HepG2 (cell line): ENCODE results near the gene MRFAP1L1. TPM values are rescaled to one million over a fixed set of nuclear protein-coding genes. Genes with fewer than 3 reads are reported as not detected.

Experiments
- ATAC-seq: fragments of 200-7000 bp; cut with Tn5 transposase; 3 replicates; pipeline ENCODE4 v1.9.1; 2020; ENCODE audit warnings: mild to moderate bottlenecking, moderate library complexity
- BruUV-seq: library from RNA; stranded (reverse); fragments of 400-500 nt; replicated peaks from 2 replicates; lab custom pipeline; 2021; lab: Mats Ljungman, UMichigan
- CTCF ChIA-PET: fragments of 300-600 bp; formaldehyde crosslinking; extraction: SDS; loops from one replicate; lab custom pipeline; 2021; ENCODE audit warnings: low total read pairs, inconsistent platforms, low intra/inter-chr PET ratio; lab: Yijun Ruan, JAX
- POLR2A ChIA-PET: fragments of 350-600 bp; sonication (Branson Sonifier 250); formaldehyde crosslinking; loops from one replicate; lab custom pipeline; 2020; ENCODE audit warnings: antibody characterized with exemption, inconsistent platforms; lab: Yijun Ruan, JAX
- DNase-seq: peaks from one replicate; pipeline ENCODE4 v3.0.0-alpha.2; 2015; ENCODE audit warnings: low spot score
- FAIRE-seq: peaks from 3 replicates; lab custom pipeline; 2011; peaks lifted over from hg19 to GRCh38; lab: Jason Lieb, UNC
- H2AFZ ChIP-seq: one replicate; pipeline ENCODE4 v1.6.1; 2011; ENCODE audit warnings: low read length, inconsistent platforms
- H3K27ac ChIP-seq: fragments of 300-600 bp; 3 replicates; pipeline ENCODE4 v1.8.0; 2011; ENCODE audit warnings: mixed run types, mild to moderate bottlenecking, mixed read lengths, low read length, inconsistent platforms; ENCODE audit not compliant: insufficient read depth; ENCODE audit errors: extremely low read length
- H3K27me3 ChIP-seq, 2 experiments: fragments of 200-600 bp in 1 of 2; 2 replicates in 1 of 2; 3 replicates in 1 of 2; pipeline versions ENCODE4 v1.6.0 to v1.8.0; 2011; ENCODE audit warnings: low read length in 2 of 2, mild to moderate bottlenecking in 2 of 2, moderate library complexity in 2 of 2, inconsistent platforms in 1 of 2; ENCODE audit not compliant: insufficient read depth in 2 of 2, control insufficient read depth in 1 of 2
- H3K36me3 ChIP-seq, 2 experiments: fragments of 200-600 bp in 1 of 2; replicated peaks in 1 of 2; 2 replicates in 1 of 2; 3 replicates in 1 of 2; pipeline versions ENCODE4 v1.5.1 to v1.8.0; 2011; ENCODE audit warnings: low read length in 2 of 2, inconsistent platforms in 1 of 2; ENCODE audit not compliant: insufficient read depth in 2 of 2, control insufficient read depth in 1 of 2
- H3K4me1 ChIP-seq: 2 replicates; pipeline ENCODE4 v1.5.1; 2012; ENCODE audit warnings: low read length, inconsistent platforms; ENCODE audit not compliant: insufficient read depth
- H3K4me2 ChIP-seq: 2 replicates; pipeline ENCODE4 v1.6.0; 2011; ENCODE audit warnings: low read depth, low read length, inconsistent platforms
- H3K4me3 ChIP-seq, 3 experiments: fragments of 200-600 bp in 1 of 3; sonication (generic), shearing (Covaris generic) in 1 of 3; replicated peaks in 1 of 3; 2 replicates each; pipeline ENCODE4 v1.5.1; 2011 to 2016; ENCODE audit warnings: low read length in 3 of 3, inconsistent platforms in 2 of 3, low read depth in 2 of 3, mild to moderate bottlenecking in 2 of 3, control low read depth in 1 of 3, mixed read lengths in 1 of 3; ENCODE audit not compliant: insufficient read depth in 1 of 3
- H3K79me2 ChIP-seq: one replicate; pipeline ENCODE4 v1.6.1; 2011; ENCODE audit warnings: low read length, inconsistent platforms; ENCODE audit not compliant: insufficient read depth
- H3K9ac ChIP-seq: 2 replicates; pipeline ENCODE4 v1.6.0; 2011; ENCODE audit warnings: mild to moderate bottlenecking, low read depth, low read length, inconsistent platforms; ENCODE audit not compliant: insufficient read depth
- H3K9me3 ChIP-seq: 2 replicates; pipeline ENCODE4 v1.5.1; 2012; ENCODE audit warnings: mild to moderate bottlenecking, low read length
- H4K20me1 ChIP-seq: 2 replicates; pipeline ENCODE4 v1.6.0; 2011; ENCODE audit warnings: inconsistent platforms, mild to moderate bottlenecking, low read length, moderate library complexity; ENCODE audit not compliant: insufficient read depth
- DMTF1 ChIP-seq: sonication (generic); formaldehyde crosslinking; IDR thresholded peaks from 2 replicates; pipeline ENCODE4 v1.4.0; 2020; ENCODE audit warnings: mild to moderate bottlenecking, missing genetic modification reagents
- HIC2 ChIP-seq: sonication (generic); formaldehyde crosslinking; IDR thresholded peaks from 2 replicates; pipeline ENCODE4 v1.9.0; 2022; ENCODE audit warnings: low read depth, missing genetic modification reagents
- MNT ChIP-seq: fragments of 450-650 bp; IDR thresholded peaks from 2 replicates; pipeline ENCODE4 v1.6.1; 2016
- POLR2A ChIP-seq, 2 experiments: IDR thresholded peaks; 2 replicates each; pipeline ENCODE4 v1.6.1; 2011; ENCODE audit warnings: low read depth in 2 of 2, low read length in 2 of 2, mild to moderate bottlenecking in 1 of 2, moderate library complexity in 1 of 2; ENCODE audit not compliant: insufficient read depth in 1 of 2
- REST ChIP-seq, 2 experiments: IDR thresholded peaks; 2 replicates each; pipeline ENCODE4 v1.6.1; 2011 to 2012; ENCODE audit warnings: low read length in 2 of 2, borderline replicate concordance in 1 of 2, low read depth in 1 of 2, mild to moderate bottlenecking in 1 of 2, moderate library complexity in 1 of 2
- STAT6 ChIP-seq: sonication (generic); formaldehyde crosslinking; IDR thresholded peaks from 2 replicates; pipeline ENCODE4 v1.4.0; 2020; ENCODE audit warnings: missing genetic modification reagents, mild to moderate bottlenecking, borderline replicate concordance
- WIZ ChIP-seq: sonication (generic); formaldehyde crosslinking; IDR thresholded peaks from 2 replicates; pipeline ENCODE4 v1.5.1; 2020; ENCODE audit warnings: mild to moderate bottlenecking, missing genetic modification reagents
- ZC3H4 ChIP-seq: sonication (generic); formaldehyde crosslinking; IDR thresholded peaks from 2 replicates; pipeline ENCODE4 v1.4.0; 2020; ENCODE audit warnings: missing genetic modification reagents, borderline replicate concordance
- ZNF296 ChIP-seq: sonication (generic); formaldehyde crosslinking; conservative IDR thresholded peaks from 2 replicates; pipeline ENCODE4 v1.5.0; 2020; ENCODE audit warnings: mild to moderate bottlenecking, missing genetic modification reagents
- ZNF747 ChIP-seq: sonication (generic); formaldehyde crosslinking; IDR thresholded peaks from 2 replicates; pipeline ENCODE4 v1.8.1; 2023; ENCODE audit warnings: missing genetic modification reagents, mild to moderate bottlenecking, borderline replicate concordance
- WGBS: methylation state at CpG from one replicate; pipeline ENCODE4 v1.1.6; 2017; ENCODE audit warnings: low lambda C conversion rate; 5-methylcytosine and 5-hydroxymethylcytosine counted together
- in situ Hi-C: cut with HindIII; loops from 2 replicates; pipeline ENCODE4 v1.10.0; 2017; ENCODE audit warnings: low pct_unique_long_range_greater_than_20kb; ENCODE audit not compliant: extremely low pct_ligation_motif_present
- intact Hi-C: fragments of 100-400 bp; cut with micrococcal nuclease; formaldehyde crosslinking; loops from one replicate; pipeline ENCODE4 v1.10.0; 2022; ENCODE audit not compliant: unreplicated experiment
- polyA plus RNA-seq, 8 experiments: library from polyadenylated mRNA; depleted of rRNA in 3 of 8; stranded (reverse) in 7 of 8; unstranded in 1 of 8; fragments of >200 nt; fragmentation: Illumina TruSeq in 4 of 8; extraction: Trizol in 4 of 8; gene quantifications; 2 replicates each; pipeline versions ENCODE4 v1.2.1 to v1.2.3, GENCODE V29; 2011 to 2016; ENCODE audit warnings: low read depth in 4 of 8, missing spikeins in 1 of 8, mixed read lengths in 1 of 8; ENCODE audit not compliant: insufficient read depth in 1 of 8
- total RNA-seq, 5 experiments: library from RNA; depleted of rRNA; stranded (reverse); fragments of >200 nt; fragmentation: Illumina TruSeq; extraction: Trizol; gene quantifications; 2 replicates each; pipeline ENCODE4 v1.2.3, GENCODE V29; 2016; ENCODE audit warnings: low read depth in 1 of 5

MRFAP1L1 gene
- total and polyA plus RNA-seq, 2 of the 13 experiments (the other 11 are each of a cell fraction or from before 2014, with no cell fraction given) = 44.8 to 76.6 TPM

- no peak overlapping the region for H3K4me3 ChIP-seq
- H3K4me1 ChIP-seq = peaks cover 67% of the 10 kb centered on the region
- POLR2A ChIA-PET = interaction anchor here (1.2 to 1.3 kb wide), 3 partner anchors 8 to 51 kb away, joined by 4 read pairs; a partner anchor contains a TSS
- in situ Hi-C loops (loop anchor here (5.0 kb wide), 1 partner anchor 153 kb away; no protein-coding TSS in a partner anchor), intact Hi-C loops (loop anchor here (5.0 kb wide), 1 partner anchor 38 kb away; no protein-coding TSS in a partner anchor)
- no TSS peak for BruUV-seq
- no peaks in the 10 kb centered on the region for H3K36me3 ChIP-seq
- H4K20me1 ChIP-seq = no peaks in the 10 kb centered on the region
- ATAC-seq (peak; percentile 24), FAIRE-seq (no peak), DNase-seq (no peak)
- H3K9me3 ChIP-seq = no peaks in the 10 kb centered on the region
- 80% methylated on average over 9 of the region's 21 CpGs for WGBS
- peak overlapping the region; percentile 23; the same call in 1 of the 2 replicates for H3K9ac ChIP-seq
- no peaks in the 10 kb centered on the region for H3K27me3 ChIP-seq
- CTCF ChIA-PET = interaction anchor here (1.2 kb wide), 1 partner anchor 149 kb away, joined by 3 read pairs; no protein-coding TSS in a partner anchor
- no peak overlapping the region for H3K27ac ChIP-seq
- peak overlapping the region; percentile 38 for H3K4me2 ChIP-seq
- no peaks in the 10 kb centered on the region for H3K79me2 ChIP-seq
- H2AFZ ChIP-seq = no peak overlapping the region
- TF ChIP-seq REST (IDR thresholded peaks at IDR 0.05; ENCODE audit: borderline replicate concordance in 1 of 2, low read depth in 1 of 2, low read length in 2 of 2) = no peak
- TF ChIP-seq POLR2A (IDR thresholded peaks at IDR 0.05; ENCODE audit: insufficient read depth in 1 of 2, low read depth in 2 of 2, low read length in 2 of 2) = no peak
- TF ChIP-seq STAT6 (CRISPR knock-in tag) = no peak
- peak; percentile 58; the same call in 1 of the 2 replicates for TF ChIP-seq HIC2 (CRISPR knock-in tag)
- no peak for TF ChIP-seq DMTF1 (CRISPR knock-in tag)
- TF ChIP-seq ZNF296 (CRISPR knock-in tag) = no peak
- TF ChIP-seq MNT = peak; percentile 59
- TF ChIP-seq ZNF747 = no peak
- TF ChIP-seq ZC3H4 (CRISPR knock-in tag) = no peak
- no peak for TF ChIP-seq WIZ (CRISPR knock-in tag)
Measured at GRCh38 chr4:6724421-6725111, 14.9 kb upstream of the MRFAP1L1 start.
